Measurements from ENCODE around the gene NTM. TPM values are rescaled to one million over a fixed set of nuclear protein-coding genes. Genes with fewer than 3 reads are reported as not detected.

NTM gene
- total RNA-seq, 1 experiment from 2014 or later = 0.73 TPM

- TF ChIP-seq CTCF (IDR thresholded peaks at IDR 0.05; ENCODE audit: insufficient read depth in 1 of 2, low read depth in 1 of 2, low read length in 1 of 2, severe bottlenecking in 1 of 2, unreplicated experiment in 1 of 2) = no peak
- H3K27me3 ChIP-seq (replicated peaks; ENCODE audit: control insufficient read depth, insufficient read depth, low read length) = no peaks in the 10 kb centered on the region
- H3K4me1 ChIP-seq = no peaks in the 10 kb centered on the region
- Mint-ChIP-seq H3K36me3 (ENCODE audit: insufficient read depth, unreplicated experiment) (no peaks in the 10 kb centered on the region), H3K27me3 (ENCODE audit: insufficient read depth, unreplicated experiment) (peaks cover 14% of the 10 kb centered on the region), H3K4me3 (ENCODE audit: unreplicated experiment) (no peak overlapping the region), H3K4me1 (ENCODE audit: low read depth, unreplicated experiment) (no peaks in the 10 kb centered on the region), H3K9me3 (ENCODE audit: unreplicated experiment) (no peaks in the 10 kb centered on the region), H3K27ac (ENCODE audit: unreplicated experiment) (no peak overlapping the region)
- POLR2A ChIA-PET = no interaction called here
- H3K9me3 ChIP-seq = no peaks in the 10 kb centered on the region
- H3K36me3 ChIP-seq (ENCODE audit: control insufficient read depth, insufficient read depth, low read length) = no peaks in the 10 kb centered on the region
- intact Hi-C loops (cut with micrococcal nuclease; ENCODE audit: unreplicated experiment) = no loop called here
- no peak for DNase-seq
- no peak overlapping the region for H3K4me3 ChIP-seq (ENCODE audit: low read depth, low read length)
- CTCF ChIA-PET = no interaction called here
- BruUV-seq (replicated peaks) = no TSS peak
Observed at GRCh38 chr11:132353255-132353654, 982.8 kb downstream of the NTM start.

- Histone ChIP-seq H3K4me1 (no peaks in the 10 kb centered on the region), H3K4me3 (ENCODE audit: low read depth, low read length) (no peak overlapping the region), H3K27me3 (replicated peaks; ENCODE audit: control insufficient read depth, insufficient read depth, low read length) (no peaks in the 10 kb centered on the region), H3K36me3 (ENCODE audit: control insufficient read depth, insufficient read depth, low read length) (no peaks in the 10 kb centered on the region), H3K9me3 (0 out of 2 replicates have a peak, but pooled peaks cover 5% of the 10 kb centered on the region)
- Mint-ChIP-seq H3K9me3 (ENCODE audit: unreplicated experiment) (no peaks in the 10 kb centered on the region), H3K36me3 (ENCODE audit: insufficient read depth, unreplicated experiment) (no peaks in the 10 kb centered on the region), H3K4me1 (ENCODE audit: low read depth, unreplicated experiment) (no peaks in the 10 kb centered on the region), H3K27me3 (ENCODE audit: insufficient read depth, unreplicated experiment) (peaks cover 15% of the 10 kb centered on the region), H3K4me3 (ENCODE audit: unreplicated experiment) (no peak overlapping the region), H3K27ac (ENCODE audit: unreplicated experiment) (no peak overlapping the region)
- DNase-seq = no peak
- intact Hi-C loops (cut with micrococcal nuclease; ENCODE audit: unreplicated experiment) = no loop called here
- ChIA-PET CTCF (no interaction called here), POLR2A (no interaction called here)
- no peak for TF ChIP-seq CTCF (IDR thresholded peaks at IDR 0.05; ENCODE audit: insufficient read depth in 1 of 2, low read depth in 1 of 2, low read length in 1 of 2, severe bottlenecking in 1 of 2, unreplicated experiment in 1 of 2)
- BruUV-seq (replicated peaks) = no TSS peak
Observed at GRCh38 chr11:132357811-132358572, 987.6 kb downstream of the NTM start.

- DNase-seq = no peak
- CTCF ChIA-PET = no interaction called here
- H3K27me3 Mint-ChIP-seq (ENCODE audit: insufficient read depth, unreplicated experiment) = peaks cover 12% of the 10 kb centered on the region
- no TSS peak for BruUV-seq (replicated peaks)
- POLR2A ChIA-PET = no interaction called here
- intact Hi-C loops (cut with micrococcal nuclease; ENCODE audit: unreplicated experiment) = no loop called here
- no peak overlapping the region for H3K4me3 Mint-ChIP-seq (ENCODE audit: unreplicated experiment)
- H3K4me3 ChIP-seq (ENCODE audit: low read depth, low read length) = no peak overlapping the region
- H3K27ac Mint-ChIP-seq (ENCODE audit: unreplicated experiment) = no peak overlapping the region
- no peaks in the 10 kb centered on the region for H3K36me3 Mint-ChIP-seq (ENCODE audit: insufficient read depth, unreplicated experiment)
- H3K4me1 Mint-ChIP-seq (ENCODE audit: low read depth, unreplicated experiment) = no peaks in the 10 kb centered on the region
- no peaks in the 10 kb centered on the region for H3K4me1 ChIP-seq
- no peaks in the 10 kb centered on the region for H3K36me3 ChIP-seq (ENCODE audit: control insufficient read depth, insufficient read depth, low read length)
- peaks cover 5% of the 10 kb centered on the region for H3K9me3 Mint-ChIP-seq (ENCODE audit: unreplicated experiment)
- TF ChIP-seq CTCF (IDR thresholded peaks at IDR 0.05; ENCODE audit: insufficient read depth in 1 of 2, low read depth in 1 of 2, low read length in 1 of 2, severe bottlenecking in 1 of 2, unreplicated experiment in 1 of 2) = no peak
- 0 out of 2 replicates have a peak, but pooled peaks cover 5% of the 10 kb centered on the region for H3K9me3 ChIP-seq
- H3K27me3 ChIP-seq (replicated peaks; ENCODE audit: control insufficient read depth, insufficient read depth, low read length) = no peaks in the 10 kb centered on the region
Observed at GRCh38 chr11:132358573-132358953, 988.1 kb downstream of the NTM start.

Data from Caco-2 (cell line).